PC-9 (cell line): ENCODE data around the gene PEMT. TPM values are rescaled to one million over a fixed set of nuclear protein-coding genes. Genes with fewer than 3 reads are reported as not detected.

Experiments used
- BruUV-seq: library from RNA; stranded (reverse); fragments of 400-500 nt; replicated peaks from 2 replicates; lab custom pipeline; 2021; lab: Mats Ljungman, UMichigan
- CTCF ChIA-PET: fragments of 300-600 bp; sonication (Branson Sonifier 250); formaldehyde crosslinking; loops from one replicate; lab custom pipeline; 2022; ENCODE audit warnings: antibody characterized with exemption; lab: Charles Lee
- POLR2A ChIA-PET: fragments of 300-600 bp; sonication (Branson Sonifier 250); formaldehyde crosslinking; loops from one replicate; lab custom pipeline; 2022; ENCODE audit warnings: antibody characterized with exemption; ENCODE audit not compliant: unreplicated experiment; lab: Charles Lee
- DNase-seq, 2 experiments: peaks; one replicate each; pipeline versions ENCODE4 v3.0.0 to v3.0.0-alpha.2; 2015 to 2022; ENCODE audit warnings: mixed read lengths in 1 of 2
- H2AFZ ChIP-seq: fragments of 200-600 bp; sonication (generic); 2 replicates; pipeline ENCODE4 v1.8.1; 2017; ENCODE audit warnings: antibody characterized with exemption
- H3F3A ChIP-seq: fragments of 200-600 bp; sonication (generic); 2 replicates; pipeline ENCODE4 v1.8.1; 2017; ENCODE audit warnings: antibody characterized with exemption, mild to moderate bottlenecking, low read depth; ENCODE audit not compliant: insufficient read depth
- H3K27ac ChIP-seq: fragments of 200-600 bp; sonication (generic); 2 replicates; pipeline ENCODE4 v1.6.1; 2016; ENCODE audit warnings: mixed run types
- H3K27me3 ChIP-seq: fragments of 200-600 bp; sonication (generic); 2 replicates; pipeline ENCODE4 v1.6.1; 2016; ENCODE audit warnings: low read depth, mixed run types; ENCODE audit not compliant: insufficient read depth
- H3K36me3 ChIP-seq: fragments of 200-600 bp; sonication (generic); 2 replicates; pipeline ENCODE4 v1.6.1; 2016; ENCODE audit warnings: low read depth, mixed run types
- H3K4me1 ChIP-seq: fragments of 200-600 bp; sonication (generic); replicated peaks from 2 replicates; pipeline ENCODE4 v1.6.1; 2016; ENCODE audit warnings: mixed run types; ENCODE audit not compliant: insufficient read depth
- H3K4me2 ChIP-seq: fragments of 200-600 bp; sonication (generic); 2 replicates; pipeline ENCODE4 v1.6.1; 2017; ENCODE audit warnings: mixed run types
- H3K4me3 ChIP-seq: fragments of 200-600 bp; sonication (generic); 2 replicates; pipeline ENCODE4 v1.6.1; 2016; ENCODE audit warnings: mixed run types
- H3K79me2 ChIP-seq: fragments of 200-600 bp; sonication (generic); 2 replicates; pipeline ENCODE4 v1.6.1; 2017; ENCODE audit warnings: low read depth, mixed run types
- H3K9me2 ChIP-seq: fragments of 200-600 bp; sonication (generic); 2 replicates; pipeline ENCODE4 v1.8.1; 2017; ENCODE audit warnings: mild to moderate bottlenecking; ENCODE audit not compliant: insufficient read depth
- H3K9me3 ChIP-seq: fragments of 200-600 bp; sonication (generic); 2 replicates; pipeline ENCODE4 v1.8.1; 2016; ENCODE audit warnings: low read depth; ENCODE audit not compliant: insufficient read depth
- H4K20me1 ChIP-seq: fragments of 200-600 bp; sonication (generic); 2 replicates; pipeline ENCODE4 v1.8.1; 2017; ENCODE audit not compliant: insufficient read depth
- EZH2 ChIP-seq: fragments of 200-600 bp; sonication (generic); IDR thresholded peaks from 2 replicates; pipeline ENCODE4 v1.8.0; 2017; ENCODE audit warnings: antibody characterized with exemption, low read depth
- intact Hi-C: fragments of 100-400 bp; cut with micrococcal nuclease; formaldehyde crosslinking; loops from one replicate; pipeline ENCODE4 v1.10.0; 2022; ENCODE audit not compliant: unreplicated experiment
- total RNA-seq: library from RNA; stranded (reverse); gene quantifications from 2 replicates; pipeline ENCODE4 v1.2.3, GENCODE V29; 2021
- TF ChIP-seq, protein P1 (sequence below): fragments of 200-600 bp; sonication (generic); conservative IDR thresholded peaks from 2 replicates; pipeline ENCODE4 v1.6.1; 2017; ENCODE audit warnings: mixed run types, antibody characterized with exemption, mild to moderate bottlenecking, moderate library complexity

PEMT gene
- total RNA-seq, 1 experiment from 2014 or later = 61.2 TPM

DNA sequence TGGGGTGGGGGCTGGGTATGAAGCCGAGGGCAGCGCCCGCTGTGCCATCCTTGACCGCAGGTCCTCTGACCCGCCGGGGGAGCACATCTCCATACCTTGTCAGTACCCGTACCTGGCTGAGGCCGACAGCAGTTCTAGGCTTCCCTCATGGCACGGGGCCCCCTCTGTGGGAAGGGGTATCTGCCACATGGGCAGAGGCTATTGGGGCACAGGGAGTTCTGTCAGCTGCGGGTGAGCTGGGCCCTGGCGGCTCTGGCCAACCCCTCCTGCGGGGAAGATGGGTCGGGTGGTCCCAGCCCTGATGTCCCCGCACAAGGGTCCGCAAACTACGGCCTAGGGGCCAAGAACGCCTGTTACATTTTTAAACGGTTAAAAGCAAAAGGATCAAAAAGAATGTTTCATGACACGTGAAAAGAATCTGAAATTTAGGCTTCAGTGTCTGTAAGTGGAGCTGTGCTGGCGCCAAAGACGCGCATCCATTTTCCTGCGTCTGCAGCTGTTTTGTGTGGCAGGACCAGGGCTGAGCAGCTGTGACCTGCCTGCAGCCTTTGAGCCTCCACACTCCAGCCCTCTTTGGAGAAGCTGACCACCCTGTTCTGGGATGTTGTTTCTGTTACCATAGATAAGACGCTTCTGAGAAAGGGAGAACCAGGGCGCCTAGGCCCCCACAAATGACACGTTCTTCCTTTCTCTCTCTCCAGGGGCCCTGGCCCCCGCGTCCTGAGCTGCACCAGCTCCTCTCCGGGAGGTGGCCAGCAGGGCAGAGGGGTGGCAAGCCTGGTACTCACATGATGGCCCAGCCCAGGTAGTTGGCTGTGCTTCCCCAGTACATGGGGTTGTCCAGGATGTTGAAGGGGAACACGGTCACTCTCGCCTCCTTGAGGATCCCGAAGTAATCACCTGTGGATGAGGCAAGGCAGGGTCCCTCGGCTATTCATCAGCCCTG lies 82.6 kb downstream of the PEMT start:
- Histone ChIP-seq H3K9me3 (no peaks in the 10 kb centered on the region), H3K4me3 (no peak overlapping the region), H3K36me3 (no peaks in the 10 kb centered on the region), H3F3A (no peaks in the 10 kb centered on the region; the same call in 1 of the 2 replicates), H3K4me2 (no peak overlapping the region), H3K27me3 (no peaks in the 10 kb centered on the region), H3K79me2 (no peaks in the 10 kb centered on the region), H3K27ac (no peak overlapping the region), H3K9me2 (no peaks in the 10 kb centered on the region), H3K4me1 (peaks cover 24% of the 10 kb centered on the region), H4K20me1 (peaks cover 61% of the 10 kb centered on the region), H2AFZ (no peak overlapping the region)
- ChIA-PET POLR2A (no interaction called here), CTCF (no interaction called here)
- BruUV-seq = no TSS peak
- TF ChIP-seq EZH2 = no peak
- TF ChIP-seq, protein P1, sequence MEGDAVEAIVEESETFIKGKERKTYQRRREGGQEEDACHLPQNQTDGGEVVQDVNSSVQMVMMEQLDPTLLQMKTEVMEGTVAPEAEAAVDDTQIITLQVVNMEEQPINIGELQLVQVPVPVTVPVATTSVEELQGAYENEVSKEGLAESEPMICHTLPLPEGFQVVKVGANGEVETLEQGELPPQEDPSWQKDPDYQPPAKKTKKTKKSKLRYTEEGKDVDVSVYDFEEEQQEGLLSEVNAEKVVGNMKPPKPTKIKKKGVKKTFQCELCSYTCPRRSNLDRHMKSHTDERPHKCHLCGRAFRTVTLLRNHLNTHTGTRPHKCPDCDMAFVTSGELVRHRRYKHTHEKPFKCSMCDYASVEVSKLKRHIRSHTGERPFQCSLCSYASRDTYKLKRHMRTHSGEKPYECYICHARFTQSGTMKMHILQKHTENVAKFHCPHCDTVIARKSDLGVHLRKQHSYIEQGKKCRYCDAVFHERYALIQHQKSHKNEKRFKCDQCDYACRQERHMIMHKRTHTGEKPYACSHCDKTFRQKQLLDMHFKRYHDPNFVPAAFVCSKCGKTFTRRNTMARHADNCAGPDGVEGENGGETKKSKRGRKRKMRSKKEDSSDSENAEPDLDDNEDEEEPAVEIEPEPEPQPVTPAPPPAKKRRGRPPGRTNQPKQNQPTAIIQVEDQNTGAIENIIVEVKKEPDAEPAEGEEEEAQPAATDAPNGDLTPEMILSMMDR = no peak
- intact Hi-C loops = no loop called here
- no peak for DNase-seq

DNA sequence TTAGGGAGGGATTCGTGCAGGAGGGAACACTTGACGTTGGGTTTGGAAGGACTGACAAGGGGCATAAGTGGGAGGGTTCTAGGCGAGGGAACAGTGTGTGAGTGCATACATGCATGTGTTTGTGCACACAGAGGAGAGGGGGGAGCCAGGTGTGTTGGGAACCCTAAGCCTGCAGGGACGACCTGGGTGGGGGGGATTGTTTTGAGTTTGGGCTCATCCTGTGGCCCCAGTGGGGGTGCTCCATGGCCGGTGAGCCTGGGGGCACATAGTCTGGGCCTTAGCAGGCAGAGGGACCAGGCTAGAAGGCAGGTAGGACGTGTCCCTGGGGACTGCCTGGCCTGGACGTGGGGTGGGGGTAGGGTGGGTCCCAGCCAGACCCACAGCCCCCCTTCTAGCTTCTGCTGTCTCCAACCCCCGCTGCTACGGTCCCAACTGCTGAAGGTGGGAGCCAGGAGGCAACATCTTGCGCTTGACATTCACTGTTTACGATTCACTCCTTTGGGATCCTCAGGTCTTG lies 83.4 kb downstream of the PEMT start:
- H3K4me3 ChIP-seq = no peak overlapping the region
- no TSS peak for BruUV-seq
- H3K79me2 ChIP-seq = no peaks in the 10 kb centered on the region
- H3K9me3 ChIP-seq = no peaks in the 10 kb centered on the region
- DNase-seq = no peak
- CTCF ChIA-PET = no interaction called here
- no peaks in the 10 kb centered on the region for H3K9me2 ChIP-seq
- no peaks in the 10 kb centered on the region for H3K27me3 ChIP-seq
- TF ChIP-seq, protein P1 = no peak
- TF ChIP-seq EZH2 = no peak
- H3F3A ChIP-seq = no peaks in the 10 kb centered on the region; the same call in 1 of the 2 replicates
- no peaks in the 10 kb centered on the region for H3K36me3 ChIP-seq
- peaks cover 53% of the 10 kb centered on the region for H4K20me1 ChIP-seq
- POLR2A ChIA-PET = no interaction called here
- peaks cover 24% of the 10 kb centered on the region for H3K4me1 ChIP-seq
- no peak overlapping the region for H3K4me2 ChIP-seq
- no peak overlapping the region for H3K27ac ChIP-seq
- no peak overlapping the region for H2AFZ ChIP-seq
- intact Hi-C loops = no loop called here

DNA sequence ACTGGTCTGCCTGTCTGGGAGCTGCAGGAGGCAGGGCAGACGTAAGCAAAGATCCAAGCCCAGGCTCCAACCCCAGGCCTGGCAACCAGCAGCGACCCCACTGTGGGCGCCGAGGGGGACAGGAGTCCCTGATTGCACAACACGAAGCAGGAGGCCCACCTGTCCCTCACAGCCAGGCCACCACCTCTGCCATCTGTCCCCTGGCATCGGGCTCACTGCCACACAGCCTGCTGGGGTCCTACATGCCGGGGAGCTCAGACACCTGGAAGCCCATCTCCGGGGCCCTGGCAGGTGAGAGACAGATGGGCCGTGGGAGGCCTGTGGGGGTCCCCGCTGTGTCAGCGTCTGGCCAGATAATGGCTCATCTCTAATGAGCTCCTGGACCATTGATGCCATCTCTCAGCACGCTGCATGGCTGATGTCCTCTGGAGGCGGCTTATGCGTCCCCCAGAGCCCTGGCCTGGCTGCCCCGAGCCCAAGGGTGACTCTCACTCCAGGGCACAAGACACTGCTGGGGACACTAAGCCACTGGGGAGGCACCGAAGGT lies 84.0 kb downstream of the PEMT start:
- ChIA-PET POLR2A (no interaction called here), CTCF (interaction anchor here (0.6 to 1.0 kb wide), 2 partner anchors 77 to 133 kb away, joined by 3 to 16 read pairs; no protein-coding TSS in a partner anchor)

More for the DNA sequence above, 84.0 kb downstream of the PEMT start:
- Histone ChIP-seq H3K27ac (no peak overlapping the region), H3K27me3 (no peaks in the 10 kb centered on the region), H3K36me3 (no peaks in the 10 kb centered on the region), H3K9me3 (no peaks in the 10 kb centered on the region), H3K4me1 (peaks cover 23% of the 10 kb centered on the region), H3K4me3 (no peak overlapping the region), H2AFZ (no peak overlapping the region), H3K4me2 (no peak overlapping the region), H3K9me2 (no peaks in the 10 kb centered on the region), H3K79me2 (no peaks in the 10 kb centered on the region), H3F3A (no peaks in the 10 kb centered on the region; the same call in 1 of the 2 replicates), H4K20me1 (peaks cover 47% of the 10 kb centered on the region)
- DNase-seq = no peak
- BruUV-seq = no TSS peak
- TF ChIP-seq, protein P1 = no peak
- TF ChIP-seq EZH2 = no peak
- intact Hi-C loops = no loop called here
